Ishikawa (cell line): ENCODE data around the gene SREBF1.
A peak's percentile ranks its signal among the peaks of the same experiment; 100 is the strongest.

Source experiments
- CEBPB ChIP-seq: IDR thresholded peaks from 2 replicates; pipeline ENCODE4 v1.6.1; 2012
- EGR1 ChIP-seq: IDR thresholded peaks from 2 replicates; pipeline ENCODE4 v1.6.1; 2012
- EP300 ChIP-seq: IDR thresholded peaks from 2 replicates; pipeline ENCODE4 v1.6.1; 2012; ENCODE audit warnings: borderline replicate concordance
- FOXM1 ChIP-seq: IDR thresholded peaks from 2 replicates; pipeline ENCODE4 v1.6.1; 2012; ENCODE audit warnings: low read depth, borderline replicate concordance
- TAF1 ChIP-seq: IDR thresholded peaks from 2 replicates; pipeline ENCODE4 v1.6.1; 2012; ENCODE audit warnings: low read depth, mild to moderate bottlenecking
- TCF12 ChIP-seq: IDR thresholded peaks from 2 replicates; pipeline ENCODE4 v1.6.1; 2012; ENCODE audit warnings: low read depth
- TEAD4 ChIP-seq: IDR thresholded peaks from 2 replicates; pipeline ENCODE4 v1.6.1; 2012
- YY1 ChIP-seq: IDR thresholded peaks from 2 replicates; pipeline ENCODE4 v1.6.1; 2012; ENCODE audit warnings: low read depth
- ZBTB7A ChIP-seq: IDR thresholded peaks from 2 replicates; pipeline ENCODE4 v1.6.1; 2012; ENCODE audit warnings: low read depth
- TF ChIP-seq, protein P1 (sequence below): IDR thresholded peaks from 2 replicates; pipeline ENCODE4 v1.6.1; 2012; ENCODE audit warnings: low read depth, mild to moderate bottlenecking
- TF ChIP-seq, protein P2 (sequence below): IDR thresholded peaks from 2 replicates; pipeline ENCODE4 v1.6.1; 2012

DNA sequence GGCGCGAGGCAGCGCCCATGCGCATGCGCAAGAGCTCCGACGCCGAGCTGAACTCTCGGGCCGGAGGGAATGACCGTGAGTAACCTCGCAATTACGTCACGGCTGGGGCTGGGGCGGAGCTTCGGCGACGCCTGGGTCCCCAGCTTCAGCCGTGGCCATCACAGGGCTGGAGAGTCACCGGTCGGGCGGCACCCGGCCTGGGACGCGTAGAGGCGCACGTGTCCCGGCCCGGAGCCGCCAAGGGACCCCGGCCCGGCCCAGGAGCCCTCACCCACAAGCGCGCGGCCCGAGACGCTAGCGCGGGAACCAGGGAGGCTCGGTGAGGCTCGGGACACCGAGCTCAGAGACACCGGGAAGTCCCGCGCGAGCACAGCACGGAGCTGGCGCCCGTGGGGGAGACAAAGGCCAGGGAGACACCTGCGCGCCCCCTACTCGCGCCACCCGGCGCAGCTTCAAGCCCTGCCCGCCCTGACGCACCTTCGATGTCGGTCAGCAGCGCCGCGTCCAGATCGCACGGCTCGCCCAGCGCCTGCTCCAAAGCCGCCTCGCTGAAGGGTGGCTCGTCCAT, 452 bp downstream of the SREBF1 start:
- TF ChIP-seq CEBPB = no peak; the same call in 1 of the 2 replicates
- peak; percentile 49 for TF ChIP-seq YY1
- no peak for TF ChIP-seq EP300
- peak; percentile 80; the same call in 1 of the 2 replicates for TF ChIP-seq TAF1
- TF ChIP-seq, protein P1, sequence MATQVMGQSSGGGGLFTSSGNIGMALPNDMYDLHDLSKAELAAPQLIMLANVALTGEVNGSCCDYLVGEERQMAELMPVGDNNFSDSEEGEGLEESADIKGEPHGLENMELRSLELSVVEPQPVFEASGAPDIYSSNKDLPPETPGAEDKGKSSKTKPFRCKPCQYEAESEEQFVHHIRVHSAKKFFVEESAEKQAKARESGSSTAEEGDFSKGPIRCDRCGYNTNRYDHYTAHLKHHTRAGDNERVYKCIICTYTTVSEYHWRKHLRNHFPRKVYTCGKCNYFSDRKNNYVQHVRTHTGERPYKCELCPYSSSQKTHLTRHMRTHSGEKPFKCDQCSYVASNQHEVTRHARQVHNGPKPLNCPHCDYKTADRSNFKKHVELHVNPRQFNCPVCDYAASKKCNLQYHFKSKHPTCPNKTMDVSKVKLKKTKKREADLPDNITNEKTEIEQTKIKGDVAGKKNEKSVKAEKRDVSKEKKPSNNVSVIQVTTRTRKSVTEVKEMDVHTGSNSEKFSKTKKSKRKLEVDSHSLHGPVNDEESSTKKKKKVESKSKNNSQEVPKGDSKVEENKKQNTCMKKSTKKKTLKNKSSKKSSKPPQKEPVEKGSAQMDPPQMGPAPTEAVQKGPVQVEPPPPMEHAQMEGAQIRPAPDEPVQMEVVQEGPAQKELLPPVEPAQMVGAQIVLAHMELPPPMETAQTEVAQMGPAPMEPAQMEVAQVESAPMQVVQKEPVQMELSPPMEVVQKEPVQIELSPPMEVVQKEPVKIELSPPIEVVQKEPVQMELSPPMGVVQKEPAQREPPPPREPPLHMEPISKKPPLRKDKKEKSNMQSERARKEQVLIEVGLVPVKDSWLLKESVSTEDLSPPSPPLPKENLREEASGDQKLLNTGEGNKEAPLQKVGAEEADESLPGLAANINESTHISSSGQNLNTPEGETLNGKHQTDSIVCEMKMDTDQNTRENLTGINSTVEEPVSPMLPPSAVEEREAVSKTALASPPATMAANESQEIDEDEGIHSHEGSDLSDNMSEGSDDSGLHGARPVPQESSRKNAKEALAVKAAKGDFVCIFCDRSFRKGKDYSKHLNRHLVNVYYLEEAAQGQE = no peak
- no peak for TF ChIP-seq FOXM1
- TF ChIP-seq TCF12 = no peak; the same call in 1 of the 2 replicates
- no peak for TF ChIP-seq TEAD4
- no peak for TF ChIP-seq EGR1
- TF ChIP-seq, protein P2, sequence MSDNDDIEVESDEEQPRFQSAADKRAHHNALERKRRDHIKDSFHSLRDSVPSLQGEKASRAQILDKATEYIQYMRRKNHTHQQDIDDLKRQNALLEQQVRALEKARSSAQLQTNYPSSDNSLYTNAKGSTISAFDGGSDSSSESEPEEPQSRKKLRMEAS = peak; percentile 70
- no peak for TF ChIP-seq ZBTB7A
